GM23338 (cell line): ENCODE results near the gene LDB3. TPM values are rescaled to one million over a fixed set of nuclear protein-coding genes. Genes with fewer than 3 reads are reported as not detected.
A peak's percentile ranks its signal among the peaks of the same experiment; 100 is the strongest.

Experiments used
- ATAC-seq: fragments of 200-7000 bp; cut with Tn5 transposase; 3 replicates; pipeline ENCODE4 v1.9.1; 2020
- DNase-seq: peaks from one replicate; pipeline ENCODE4 v3.0.0-alpha.2; 2015; ENCODE audit warnings: low spot score
- H2AFZ ChIP-seq: fragments of 200-600 bp; sonication (generic); 2 replicates; pipeline ENCODE4 v1.8.0; 2016; ENCODE audit warnings: antibody characterized with exemption, mild to moderate bottlenecking, moderate library complexity
- H3F3A ChIP-seq: fragments of 200-600 bp; sonication (generic); replicated peaks from 2 replicates; pipeline ENCODE4 v1.8.0; 2017; ENCODE audit warnings: antibody characterized with exemption, mixed run types, low read depth
- H3K27ac ChIP-seq: fragments of 200-600 bp; sonication (generic); 2 replicates; pipeline ENCODE4 v1.6.1; 2016; ENCODE audit warnings: low read depth
- H3K27me3 ChIP-seq: fragments of 200-600 bp; sonication (generic); 2 replicates; pipeline ENCODE4 v1.8.0; 2016; ENCODE audit warnings: mild to moderate bottlenecking, mixed run types, moderate library complexity; ENCODE audit not compliant: insufficient read depth
- H3K36me3 ChIP-seq: fragments of 200-600 bp; sonication (generic); 2 replicates; pipeline ENCODE4 v1.8.0; 2016; ENCODE audit warnings: mild to moderate bottlenecking; ENCODE audit not compliant: insufficient read depth
- H3K4me1 ChIP-seq: fragments of 200-600 bp; sonication (generic); 2 replicates; pipeline ENCODE4 v1.8.0; 2016; ENCODE audit warnings: mild to moderate bottlenecking, moderate library complexity; ENCODE audit not compliant: insufficient read depth
- H3K4me2 ChIP-seq: fragments of 200-600 bp; sonication (generic); 2 replicates; pipeline ENCODE4 v1.7.1; 2017; ENCODE audit warnings: mixed run types
- H3K4me3 ChIP-seq: fragments of 200-600 bp; sonication (generic); 2 replicates; pipeline ENCODE4 v1.6.1; 2016; ENCODE audit warnings: mixed run types
- H3K79me2 ChIP-seq: fragments of 200-600 bp; sonication (generic); replicated peaks from 2 replicates; pipeline ENCODE4 v1.8.0; 2017; ENCODE audit warnings: mild to moderate bottlenecking; ENCODE audit not compliant: insufficient read depth
- H3K9me2 ChIP-seq: fragments of 200-600 bp; sonication (generic); 2 replicates; pipeline ENCODE4 v1.8.0; 2017; ENCODE audit not compliant: insufficient read depth
- H4K20me1 ChIP-seq: fragments of 200-600 bp; sonication (generic); replicated peaks from 2 replicates; pipeline ENCODE4 v1.8.0; 2017; ENCODE audit warnings: mild to moderate bottlenecking; ENCODE audit not compliant: insufficient read depth
- H3K27ac Mint-ChIP-seq: 2 replicates; pipeline ENCODE4 v1.8.0; 2020; ENCODE audit warnings: inconsistent platforms, mild to moderate bottlenecking, moderate library complexity, mixed read lengths
- H3K27me3 Mint-ChIP-seq: 3 replicates; pipeline ENCODE4 v1.8.0; 2022; ENCODE audit warnings: low read depth, mild to moderate bottlenecking, moderate library complexity, mixed read lengths, inconsistent platforms; ENCODE audit not compliant: insufficient read depth, poor library complexity
- H3K36me3 Mint-ChIP-seq: 3 replicates; pipeline ENCODE4 v1.8.0; 2021; ENCODE audit warnings: low read depth, mild to moderate bottlenecking, inconsistent platforms, moderate library complexity, mixed read lengths
- H3K4me1 Mint-ChIP-seq: 3 replicates; pipeline ENCODE4 v1.8.0; 2020; ENCODE audit warnings: mild to moderate bottlenecking, inconsistent platforms, mixed read lengths
- H3K4me3 Mint-ChIP-seq: 3 replicates; pipeline ENCODE4 v1.8.0; 2021; ENCODE audit warnings: moderate library complexity, mild to moderate bottlenecking, inconsistent platforms, mixed read lengths
- H3K9me3 Mint-ChIP-seq: 3 replicates; pipeline ENCODE4 v1.8.0; 2020; ENCODE audit warnings: moderate library complexity, mild to moderate bottlenecking, inconsistent platforms, mixed read lengths
- EZH2 ChIP-seq: fragments of 200-600 bp; sonication (generic); IDR thresholded peaks from one replicate; pipeline ENCODE4 v1.8.0; 2017; ENCODE audit warnings: antibody characterized with exemption, mild to moderate bottlenecking, low read depth; ENCODE audit not compliant: unreplicated experiment
- EZH2phosphoT487 ChIP-seq: fragments of 200-600 bp; sonication (generic); IDR thresholded peaks from one replicate; pipeline ENCODE4 v1.8.1; 2018; ENCODE audit warnings: antibody characterized with exemption; ENCODE audit not compliant: unreplicated experiment
- JUNB ChIP-seq: IDR thresholded peaks from one replicate; pipeline ENCODE4 v1.6.1; 2016; ENCODE audit warnings: antibody characterized with exemption; ENCODE audit not compliant: unreplicated experiment
- NANOG ChIP-seq: IDR thresholded peaks from 2 replicates; pipeline ENCODE4 v1.6.1; 2016; ENCODE audit warnings: antibody characterized with exemption, borderline replicate concordance
- polyA plus RNA-seq: library from polyadenylated mRNA; unstranded; fragments of >200 nt; fragmentation: Nextera tagmentation; extraction: Ambion mirVana; gene quantifications from 2 replicates; pipeline ENCODE4 v1.2.1, GENCODE V29; 2016
- total RNA-seq: library from RNA; depleted of rRNA; stranded (reverse); fragments of >200 nt; shearing (Covaris generic); gene quantifications from 2 replicates; pipeline ENCODE4 v1.2.3, GENCODE V29; 2014
- TF ChIP-seq, protein P1 (sequence below), 2 experiments: fragments of 200-600 bp in 1 of 2; sonication (generic) in 1 of 2; conservative IDR thresholded peaks; 2 replicates each; pipeline versions ENCODE4 v1.5.1 to v1.6.1; 2016 to 2017; ENCODE audit warnings: antibody characterized with exemption in 2 of 2, low read depth in 2 of 2, mild to moderate bottlenecking in 2 of 2, moderate library complexity in 1 of 2
- TF ChIP-seq, protein P2 (sequence below): IDR thresholded peaks from 2 replicates; pipeline ENCODE4 v1.6.1; 2016; ENCODE audit warnings: antibody characterized with exemption

Gene LDB3
- total and polyA plus RNA-seq, 2 experiments from 2014 or later, result 0.14 to 0.16 TPM

DNA sequence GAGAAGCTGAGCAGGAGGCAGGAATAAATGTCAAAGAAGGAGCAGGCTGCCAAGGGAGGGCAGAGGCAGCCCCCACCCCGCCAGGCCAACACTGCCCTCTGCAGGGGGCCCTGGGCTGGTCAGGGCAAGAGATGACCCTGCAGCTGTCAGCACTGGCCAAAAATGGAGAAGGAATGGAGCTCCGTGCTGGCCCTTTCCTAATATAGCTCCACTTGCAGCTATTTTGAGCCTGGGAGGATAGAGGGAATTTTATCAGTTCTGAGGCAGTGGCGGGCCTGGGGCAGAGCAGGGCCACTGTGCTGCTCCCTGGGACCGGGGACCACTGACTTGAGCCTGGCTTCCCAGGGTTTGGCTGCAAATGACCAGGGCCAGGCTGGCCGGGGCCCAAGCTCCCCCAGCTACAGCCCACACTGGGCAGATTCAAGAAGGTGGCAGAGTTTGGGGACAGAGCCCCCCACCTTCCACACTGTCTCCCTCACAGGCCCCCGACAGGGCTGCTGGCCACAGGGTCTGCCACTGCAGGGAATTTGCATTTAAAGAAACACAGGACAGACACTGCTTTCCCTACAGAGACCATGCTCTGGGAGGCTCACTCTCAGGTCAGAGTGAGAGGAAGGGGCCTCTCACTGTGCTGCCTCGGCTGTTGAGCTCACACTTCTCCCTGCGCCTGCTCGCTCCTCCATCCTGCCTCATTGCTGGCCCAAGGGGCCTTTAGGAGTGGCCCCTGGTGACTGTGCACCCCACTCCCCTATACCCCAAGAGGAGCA is 16.2 kb downstream of the LDB3 start:
- Histone ChIP-seq H2AFZ (peak overlapping the region; percentile 78), H3K4me2 (no peak overlapping the region), H3K9me2 (no peaks in the 10 kb centered on the region), H3K79me2 (no peaks in the 10 kb centered on the region), H3K36me3 (no peaks in the 10 kb centered on the region), H3K27ac (no peak overlapping the region), H3K27me3 (no peaks in the 10 kb centered on the region), H4K20me1 (no peaks in the 10 kb centered on the region), H3K4me3 (no peak overlapping the region), H3F3A (no peaks in the 10 kb centered on the region), H3K4me1 (peaks cover 6% of the 10 kb centered on the region; the same call in 1 of the 2 replicates)
- no peak for TF ChIP-seq NANOG
- no peak for TF ChIP-seq EZH2
- TF ChIP-seq, protein P1, sequence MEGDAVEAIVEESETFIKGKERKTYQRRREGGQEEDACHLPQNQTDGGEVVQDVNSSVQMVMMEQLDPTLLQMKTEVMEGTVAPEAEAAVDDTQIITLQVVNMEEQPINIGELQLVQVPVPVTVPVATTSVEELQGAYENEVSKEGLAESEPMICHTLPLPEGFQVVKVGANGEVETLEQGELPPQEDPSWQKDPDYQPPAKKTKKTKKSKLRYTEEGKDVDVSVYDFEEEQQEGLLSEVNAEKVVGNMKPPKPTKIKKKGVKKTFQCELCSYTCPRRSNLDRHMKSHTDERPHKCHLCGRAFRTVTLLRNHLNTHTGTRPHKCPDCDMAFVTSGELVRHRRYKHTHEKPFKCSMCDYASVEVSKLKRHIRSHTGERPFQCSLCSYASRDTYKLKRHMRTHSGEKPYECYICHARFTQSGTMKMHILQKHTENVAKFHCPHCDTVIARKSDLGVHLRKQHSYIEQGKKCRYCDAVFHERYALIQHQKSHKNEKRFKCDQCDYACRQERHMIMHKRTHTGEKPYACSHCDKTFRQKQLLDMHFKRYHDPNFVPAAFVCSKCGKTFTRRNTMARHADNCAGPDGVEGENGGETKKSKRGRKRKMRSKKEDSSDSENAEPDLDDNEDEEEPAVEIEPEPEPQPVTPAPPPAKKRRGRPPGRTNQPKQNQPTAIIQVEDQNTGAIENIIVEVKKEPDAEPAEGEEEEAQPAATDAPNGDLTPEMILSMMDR (conservative IDR thresholded peaks at IDR 0.05; ENCODE audit: low read depth in 2 of 2), result peak; percentile 57 to 83
- no peak for TF ChIP-seq EZH2phosphoT487
- TF ChIP-seq JUNB, result no peak
- DNase-seq, result peak; percentile 60
- Mint-ChIP-seq H3K36me3 (no peaks in the 10 kb centered on the region), H3K4me1 (peaks cover 41% of the 10 kb centered on the region), H3K9me3 (no peaks in the 10 kb centered on the region), H3K27me3 (peaks cover 15% of the 10 kb centered on the region), H3K4me3 (no peak overlapping the region), H3K27ac (no peak overlapping the region)
- ATAC-seq, result peak; percentile 61

DNA sequence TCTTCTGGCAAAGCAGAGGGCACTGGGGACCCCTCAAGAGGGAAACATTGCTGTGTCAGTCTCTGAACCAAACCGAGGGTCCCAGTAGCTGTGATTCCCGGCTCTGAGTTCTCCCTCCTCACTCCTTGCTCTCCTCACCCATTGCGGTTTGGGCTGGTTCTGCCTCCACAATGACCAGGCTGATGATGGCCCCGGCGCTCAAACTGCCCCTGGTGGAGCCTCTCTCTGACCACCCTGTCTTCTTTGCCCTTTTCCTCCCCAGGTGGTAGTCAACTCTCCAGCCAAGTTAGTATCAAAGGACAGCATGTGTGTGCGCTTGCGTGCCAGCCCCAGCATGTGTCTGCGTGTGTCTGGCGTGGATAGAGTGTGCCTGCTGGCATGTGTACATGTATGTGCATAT is 17.1 kb downstream of the LDB3 start:
- no peaks in the 10 kb centered on the region for H3K36me3 Mint-ChIP-seq
- Histone ChIP-seq H3K36me3 (no peaks in the 10 kb centered on the region), H3K9me2 (no peaks in the 10 kb centered on the region), H3K27ac (no peak overlapping the region), H3F3A (no peaks in the 10 kb centered on the region), H3K4me2 (no peak overlapping the region), H3K4me1 (peaks cover 6% of the 10 kb centered on the region; the same call in 1 of the 2 replicates), H4K20me1 (no peaks in the 10 kb centered on the region), H3K27me3 (no peaks in the 10 kb centered on the region), H2AFZ (peak overlapping the region; percentile 32; the same call in 1 of the 2 replicates), H3K79me2 (no peaks in the 10 kb centered on the region), H3K4me3 (no peak overlapping the region)
- ATAC-seq (no peak), DNase-seq (no peak)
- no peak overlapping the region for H3K4me3 Mint-ChIP-seq
- no peaks in the 10 kb centered on the region for H3K9me3 Mint-ChIP-seq
- no peak for TF ChIP-seq EZH2phosphoT487
- no peak for TF ChIP-seq NANOG
- TF ChIP-seq, protein P1 (conservative IDR thresholded peaks at IDR 0.05; ENCODE audit: low read depth in 2 of 2), result no peak
- TF ChIP-seq, protein P2, sequence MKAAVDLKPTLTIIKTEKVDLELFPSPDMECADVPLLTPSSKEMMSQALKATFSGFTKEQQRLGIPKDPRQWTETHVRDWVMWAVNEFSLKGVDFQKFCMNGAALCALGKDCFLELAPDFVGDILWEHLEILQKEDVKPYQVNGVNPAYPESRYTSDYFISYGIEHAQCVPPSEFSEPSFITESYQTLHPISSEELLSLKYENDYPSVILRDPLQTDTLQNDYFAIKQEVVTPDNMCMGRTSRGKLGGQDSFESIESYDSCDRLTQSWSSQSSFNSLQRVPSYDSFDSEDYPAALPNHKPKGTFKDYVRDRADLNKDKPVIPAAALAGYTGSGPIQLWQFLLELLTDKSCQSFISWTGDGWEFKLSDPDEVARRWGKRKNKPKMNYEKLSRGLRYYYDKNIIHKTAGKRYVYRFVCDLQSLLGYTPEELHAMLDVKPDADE, result no peak
- no peak overlapping the region for H3K27ac Mint-ChIP-seq
- H3K27me3 Mint-ChIP-seq, result peaks cover 14% of the 10 kb centered on the region
- peaks cover 41% of the 10 kb centered on the region for H3K4me1 Mint-ChIP-seq
